Activated CD8-positive, alpha-beta memory T cell treated with anti-CD3 and anti-CD28 coated beads for 36 hours (primary cell): ENCODE results near the gene NANOGP8. TPM values are rescaled to one million over a fixed set of nuclear protein-coding genes. Genes with fewer than 3 reads are reported as not detected.
"Not testable (repeated sequence)": the region's sequence is repeated elsewhere in the genome, so short reads cannot be mapped to it uniquely, and the experiment has no call there.

Experiments used
- CTCF ChIA-PET: fragments of 350-600 bp; sonication (Branson Sonifier 250); formaldehyde crosslinking; loops from one replicate; lab custom pipeline; 2021; ENCODE audit warnings: antibody characterized with exemption; lab: Charles Lee
- POLR2A ChIA-PET: fragments of 350-600 bp; sonication (Branson Sonifier 250); formaldehyde crosslinking; loops from one replicate; lab custom pipeline; 2021; ENCODE audit warnings: antibody characterized with exemption; lab: Charles Lee
- total RNA-seq, 2 experiments: library from RNA; stranded (reverse); gene quantifications; one replicate each; pipeline ENCODE4 v1.2.3, GENCODE V29; 2021

NANOGP8 gene, protein sequence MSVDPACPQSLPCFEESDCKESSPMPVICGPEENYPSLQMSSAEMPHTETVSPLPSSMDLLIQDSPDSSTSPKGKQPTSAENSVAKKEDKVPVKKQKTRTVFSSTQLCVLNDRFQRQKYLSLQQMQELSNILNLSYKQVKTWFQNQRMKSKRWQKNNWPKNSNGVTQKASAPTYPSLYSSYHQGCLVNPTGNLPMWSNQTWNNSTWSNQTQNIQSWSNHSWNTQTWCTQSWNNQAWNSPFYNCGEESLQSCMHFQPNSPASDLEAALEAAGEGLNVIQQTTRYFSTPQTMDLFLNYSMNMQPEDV
- not detected for total RNA-seq

DNA sequence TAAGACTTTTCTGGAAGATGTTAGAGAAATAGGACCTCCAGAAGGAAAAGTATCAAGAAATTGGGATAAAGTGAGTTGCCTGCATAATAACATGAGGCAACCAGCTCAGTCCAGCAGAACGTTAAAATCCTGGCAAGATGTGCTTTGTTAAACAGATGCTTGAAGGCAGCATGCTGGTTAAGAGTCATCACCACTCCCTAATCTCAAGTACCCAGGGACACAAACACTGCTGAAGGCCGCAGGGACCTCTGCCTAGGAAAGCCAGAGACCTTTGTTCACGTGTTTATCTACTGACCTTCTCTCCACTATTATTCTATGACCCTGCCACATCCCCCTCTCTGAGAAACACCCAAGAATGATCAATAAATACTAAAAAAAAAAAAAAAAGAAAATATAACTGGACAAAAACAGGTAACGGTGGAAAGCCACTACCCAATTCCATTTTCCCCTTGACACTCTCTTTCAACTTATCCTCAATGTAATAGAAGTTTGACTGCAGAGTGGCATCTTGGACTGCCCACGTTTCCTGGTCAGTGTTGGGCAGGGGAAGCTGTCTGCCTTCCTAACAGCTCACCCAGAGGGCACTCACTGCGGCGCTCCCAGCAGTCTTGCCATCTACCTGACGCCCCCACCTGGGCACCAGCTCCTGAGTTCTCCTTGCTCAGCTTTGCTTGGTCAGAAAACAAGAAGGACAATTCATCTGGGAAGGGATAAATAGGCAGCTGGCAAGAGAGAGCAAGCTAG is at the start of gene NANOGP8:
Gene NANOGP8 (minus strand): TSS at position 120 of the 744 bp plus-strand sequence. CDS start 185 bp downstream, outside the sequence.
- CTCF ChIA-PET, POLR2A ChIA-PET: not testable (repeated sequence)

DNA sequence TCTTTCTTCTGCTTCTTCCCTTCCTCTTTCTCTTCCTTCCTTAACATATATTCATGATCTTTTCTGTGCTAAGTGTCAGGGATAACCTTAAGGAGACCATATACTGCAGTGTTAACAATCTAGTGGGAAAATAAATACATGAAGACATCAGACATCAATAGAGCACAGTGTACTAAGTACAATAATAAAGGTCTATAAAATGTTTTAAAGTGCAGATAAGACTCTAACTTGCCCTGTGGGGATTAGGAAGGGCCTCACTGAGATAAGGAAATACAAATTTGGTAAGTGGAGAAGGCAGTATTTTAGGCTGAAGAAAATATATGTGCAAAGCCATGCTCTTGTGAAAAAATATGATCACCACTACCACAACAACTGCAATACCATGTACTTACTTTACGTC is 49.2 kb upstream of the NANOGP8 start:
- CTCF ChIA-PET, result no interaction called here
- POLR2A ChIA-PET, result no interaction called here

DNA sequence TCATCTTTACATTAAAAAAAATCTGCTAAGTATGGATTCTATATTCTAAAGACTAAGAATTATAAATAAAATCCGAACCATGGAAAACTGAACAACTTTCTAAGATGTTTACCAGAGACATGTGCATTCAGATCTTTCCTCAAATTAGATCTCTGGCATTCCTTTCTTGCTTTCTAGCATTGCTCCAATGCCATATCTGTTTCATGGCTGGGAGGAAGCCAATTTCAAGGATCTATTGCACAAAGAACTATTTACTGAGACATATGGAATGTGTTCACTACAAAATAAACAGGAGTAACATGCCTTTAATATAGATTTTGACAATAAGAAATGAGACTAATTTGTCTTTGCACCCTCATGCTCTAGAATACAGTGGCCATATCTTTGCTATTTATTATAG is 45.1 kb upstream of the NANOGP8 start:
- ChIA-PET CTCF (no interaction called here), POLR2A (no interaction called here)

DNA sequence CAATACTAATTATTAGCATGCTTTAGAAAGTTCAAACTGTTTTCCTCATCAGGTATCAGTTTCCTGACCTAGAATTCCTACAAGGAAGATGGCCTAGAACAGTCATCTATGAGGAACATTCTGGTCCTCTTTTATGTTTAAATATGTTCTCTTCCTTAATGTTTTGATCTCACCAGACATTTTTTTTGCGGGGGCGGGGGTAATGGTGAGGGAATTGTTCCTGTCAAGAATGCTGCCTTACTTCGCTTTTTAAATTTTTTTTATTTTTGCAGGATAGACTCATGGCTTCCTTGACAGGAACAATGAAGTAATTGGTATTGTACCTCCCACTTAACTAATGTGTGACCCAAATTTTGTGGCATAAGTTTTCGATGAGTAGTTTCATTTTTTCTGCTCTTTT is 44.3 kb upstream of the NANOGP8 start:
- ChIA-PET CTCF (no interaction called here), POLR2A (no interaction called here)

DNA sequence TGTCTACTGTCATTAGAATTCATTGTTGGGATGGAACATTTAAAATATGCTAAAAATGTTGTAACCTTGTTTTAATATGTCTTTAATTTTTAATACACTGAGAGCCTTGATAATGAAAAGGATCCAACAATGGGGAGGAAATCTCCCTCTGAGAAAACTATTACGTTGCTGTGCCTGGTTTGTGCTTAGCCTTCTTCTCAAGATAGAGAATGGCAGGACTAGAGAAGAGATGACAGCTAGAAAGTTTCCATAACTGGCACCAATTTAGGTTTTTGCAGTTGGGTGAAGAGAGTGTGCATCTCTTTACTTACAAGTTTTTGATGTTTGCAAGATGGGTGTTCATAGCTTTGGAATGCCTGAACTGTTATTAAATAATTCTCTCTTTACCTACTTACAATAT is 42.6 kb upstream of the NANOGP8 start:
- ChIA-PET CTCF (no interaction called here), POLR2A (no interaction called here)

DNA sequence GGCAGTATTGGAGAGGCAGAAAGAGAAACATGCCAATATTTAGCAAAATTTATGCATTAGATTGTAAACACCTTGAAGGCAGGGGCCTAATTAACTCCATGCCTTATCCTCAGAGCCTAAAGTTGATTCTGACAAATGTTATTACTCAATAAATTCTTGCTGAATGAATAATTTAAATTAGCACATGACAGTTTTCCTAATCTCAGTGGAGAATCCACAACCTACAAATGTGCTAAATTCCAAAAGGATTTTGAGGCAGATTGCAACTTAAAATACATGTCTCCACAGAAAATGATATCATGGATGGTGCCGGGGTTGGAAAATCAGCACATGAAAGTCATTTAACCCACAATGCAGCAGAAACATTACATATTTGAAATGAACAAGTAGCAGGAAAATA is 41.1 kb upstream of the NANOGP8 start:
- CTCF ChIA-PET, result interaction anchor here (0.5 kb wide), 1 partner anchor 447 kb away, joined by 3 read pairs; no protein-coding TSS in a partner anchor
- POLR2A ChIA-PET, result no interaction called here

DNA sequence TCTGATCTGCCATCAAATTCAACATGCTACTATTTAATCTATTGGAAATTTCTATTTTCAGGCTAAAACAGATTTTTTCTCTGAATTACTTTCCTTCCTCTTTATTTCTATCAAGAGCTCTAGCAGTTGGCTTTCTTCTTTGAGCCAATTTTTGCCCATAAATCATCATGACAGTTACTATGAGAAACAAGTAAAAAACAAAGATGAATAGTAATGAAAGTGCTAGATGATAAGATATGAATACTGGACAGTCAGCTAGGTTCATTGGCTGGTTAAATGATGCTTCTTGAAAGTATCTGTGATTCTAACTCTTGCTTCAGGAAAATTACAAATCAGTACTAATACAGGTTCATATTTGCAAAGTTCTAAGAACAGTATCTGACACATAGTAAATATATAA is 38.6 kb upstream of the NANOGP8 start:
- CTCF ChIA-PET, result no interaction called here
- POLR2A ChIA-PET, result no interaction called here

DNA sequence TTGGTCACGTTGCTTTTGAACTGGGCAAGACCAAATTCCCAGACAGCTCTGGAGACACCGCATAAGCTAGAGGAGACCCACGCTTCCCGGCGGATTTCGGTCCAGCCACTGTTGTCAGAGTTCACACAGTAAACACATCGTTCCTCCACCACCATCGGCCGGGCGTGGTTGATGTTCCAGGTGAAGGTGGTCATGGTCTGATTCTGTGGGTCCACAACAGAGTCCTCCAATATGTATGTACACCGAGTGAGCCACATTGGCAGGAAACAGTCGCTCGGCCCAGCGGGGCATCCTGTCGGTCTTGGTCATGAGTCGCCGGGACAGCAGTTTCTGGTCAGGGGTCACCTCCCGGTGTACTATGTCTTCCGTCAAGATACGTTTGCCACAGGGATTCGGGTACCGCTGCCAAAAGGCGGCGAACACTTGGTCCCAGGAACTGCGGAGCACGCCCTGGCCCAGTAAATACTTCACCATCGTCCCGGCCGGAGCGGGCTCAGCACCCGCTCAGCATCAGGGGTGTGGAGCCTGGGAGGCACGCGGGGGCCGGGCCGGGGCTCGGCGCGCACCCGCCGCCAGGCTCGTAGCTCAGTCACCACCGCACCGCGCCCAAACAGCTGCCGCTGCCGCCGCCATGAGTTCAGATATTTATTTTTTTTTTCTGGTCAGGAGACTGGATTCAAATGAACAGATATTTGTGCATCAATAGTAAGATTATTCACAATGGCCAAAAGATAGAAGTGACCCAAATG is 36.7 kb upstream of the NANOGP8 start:
- ChIA-PET POLR2A (no interaction called here), CTCF (interaction anchor here (0.6 kb wide), 1 partner anchor 243 kb away, joined by 4 read pairs; no protein-coding TSS in a partner anchor)

DNA sequence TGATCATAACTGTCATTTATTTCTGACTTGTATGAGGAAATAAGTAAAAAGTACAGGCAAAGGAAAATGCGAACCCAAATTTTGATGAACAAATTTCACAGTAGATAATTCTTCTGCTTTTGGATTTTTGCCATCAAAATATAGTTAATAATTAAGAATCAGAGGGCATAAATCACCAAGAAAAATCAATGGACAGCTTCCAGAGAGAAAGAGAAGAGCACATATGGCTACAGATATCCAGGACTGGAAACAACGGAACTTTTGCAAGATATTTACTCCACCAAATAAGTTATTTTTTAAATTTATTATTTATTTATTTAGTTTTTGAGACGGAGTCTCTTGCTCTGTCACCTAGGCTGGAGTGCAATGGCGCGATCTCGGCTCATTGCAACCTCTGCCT is 35.1 kb upstream of the NANOGP8 start:
- CTCF ChIA-PET, result no interaction called here
- POLR2A ChIA-PET, result no interaction called here

DNA sequence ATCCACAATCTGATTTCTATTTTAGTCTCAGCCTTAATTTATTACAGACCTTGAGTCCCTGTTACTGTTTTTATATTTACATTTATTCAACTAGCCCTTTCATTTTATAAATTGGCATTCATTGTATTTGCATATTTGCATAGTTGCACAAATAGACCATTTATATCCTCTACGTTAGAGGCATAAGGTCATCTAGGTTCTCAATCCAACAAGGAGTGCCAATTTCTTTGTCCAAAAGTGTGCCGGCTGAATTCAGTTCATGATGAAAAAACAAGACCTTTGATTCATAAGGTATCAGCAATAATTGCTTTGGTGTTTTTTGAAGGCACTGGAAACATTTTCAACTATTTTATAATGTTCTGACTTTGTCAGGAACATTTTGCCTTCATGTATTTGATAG is 33.9 kb upstream of the NANOGP8 start:
- ChIA-PET CTCF (no interaction called here), POLR2A (no interaction called here)

DNA sequence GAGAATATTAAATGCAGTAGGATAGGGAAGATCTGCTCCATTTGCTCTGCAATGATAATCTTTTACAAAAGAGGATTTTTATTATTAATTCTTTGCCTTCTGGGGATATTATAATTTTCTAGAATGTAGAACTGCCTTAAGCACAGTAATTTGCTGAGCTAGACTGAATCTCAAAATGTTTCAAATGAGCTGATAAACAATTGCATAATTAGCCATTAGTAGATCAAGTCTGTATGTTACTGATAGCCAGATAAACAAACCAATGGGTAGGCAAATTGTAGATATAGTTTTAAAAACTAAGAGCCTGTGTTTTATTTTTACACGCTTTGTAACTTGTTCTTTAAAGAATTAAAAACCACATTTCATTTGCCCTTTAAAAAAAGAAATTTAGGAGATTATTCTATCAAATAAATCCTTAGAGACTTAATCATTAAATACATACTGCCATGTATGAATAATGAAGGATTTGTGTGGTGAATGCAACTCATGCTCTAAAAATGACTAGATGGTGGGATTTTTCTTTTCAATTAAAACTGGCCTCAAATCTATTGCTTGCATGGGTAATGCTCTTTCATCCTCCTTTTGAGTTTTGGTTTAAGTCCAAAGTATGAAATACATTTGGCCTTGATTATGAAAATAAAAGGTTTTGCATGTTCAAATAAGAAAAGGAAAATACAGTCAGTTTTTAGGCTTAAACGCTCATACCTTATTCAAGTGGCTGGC is 32.6 kb upstream of the NANOGP8 start:
- POLR2A ChIA-PET, result no interaction called here

DNA sequence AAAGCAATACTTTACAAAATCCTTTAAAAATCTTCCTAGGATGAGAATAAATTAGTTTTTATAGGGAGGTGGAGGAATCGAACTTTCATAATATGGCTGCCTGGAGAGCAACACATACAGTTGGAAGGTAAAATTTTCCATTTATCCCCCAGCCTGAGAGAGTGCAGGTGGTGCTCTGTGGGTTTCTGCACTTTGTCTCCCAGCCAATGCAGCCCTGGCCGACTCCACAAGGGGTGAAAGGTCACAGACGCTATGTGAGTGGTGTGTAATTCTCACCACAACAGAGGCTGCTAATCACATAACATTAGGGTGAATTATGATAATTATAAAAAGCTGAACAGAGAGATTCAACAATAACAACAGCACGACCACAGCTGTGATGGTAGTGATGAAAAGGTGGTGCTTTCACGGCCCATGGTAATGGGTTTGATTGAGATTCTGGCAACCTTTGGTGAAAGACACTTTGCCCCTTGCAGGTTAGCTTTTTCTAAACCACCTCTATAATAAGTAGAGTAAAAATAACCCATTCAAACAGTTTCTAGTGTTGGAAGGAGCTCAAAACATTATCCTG is 30.1 kb upstream of the NANOGP8 start:
- POLR2A ChIA-PET, result no interaction called here
- CTCF ChIA-PET, result no interaction called here

More for the DNA sequence above, 32.6 kb upstream of the NANOGP8 start:
- CTCF ChIA-PET, result no interaction called here

DNA sequence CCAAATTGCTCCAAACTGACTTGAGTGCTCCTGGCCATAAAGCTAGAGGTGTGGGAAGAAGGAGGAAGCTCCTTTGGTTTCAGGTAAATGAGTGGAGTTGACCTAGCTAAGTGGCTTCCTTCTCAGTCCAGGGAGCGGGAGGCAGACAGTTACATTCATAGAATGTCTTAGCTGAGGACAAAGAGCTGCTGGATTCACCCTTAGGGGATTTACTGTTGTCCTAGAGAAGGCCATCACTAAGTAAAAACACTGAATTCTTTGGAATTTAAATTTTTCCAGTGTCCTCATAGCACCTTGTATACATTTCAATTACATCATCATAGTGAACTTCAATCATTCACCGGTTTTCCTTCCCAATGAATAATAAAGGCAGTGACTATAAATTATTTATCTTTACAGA is 27.3 kb upstream of the NANOGP8 start:
- ChIA-PET CTCF (no interaction called here), POLR2A (no interaction called here)

DNA sequence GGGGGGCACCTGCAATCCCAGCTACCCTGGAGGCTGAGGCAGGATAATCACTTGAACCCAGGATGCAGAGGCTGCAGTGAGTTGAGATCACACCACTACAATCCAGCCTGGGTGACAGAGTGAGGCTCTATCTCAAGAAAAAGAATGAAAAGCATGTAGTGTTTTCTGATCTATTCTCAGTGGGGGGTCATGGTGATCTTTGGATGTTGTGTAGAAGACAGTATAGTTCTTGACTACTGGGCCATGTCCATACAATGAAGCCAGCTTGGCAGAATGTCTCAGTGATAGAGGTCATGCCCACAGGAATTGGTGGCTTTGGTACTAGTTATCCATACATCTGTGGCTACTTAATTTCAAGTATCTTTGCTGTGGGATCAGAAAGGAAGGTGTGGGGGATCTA is 26.8 kb upstream of the NANOGP8 start:
- ChIA-PET CTCF (no interaction called here), POLR2A (no interaction called here)

DNA sequence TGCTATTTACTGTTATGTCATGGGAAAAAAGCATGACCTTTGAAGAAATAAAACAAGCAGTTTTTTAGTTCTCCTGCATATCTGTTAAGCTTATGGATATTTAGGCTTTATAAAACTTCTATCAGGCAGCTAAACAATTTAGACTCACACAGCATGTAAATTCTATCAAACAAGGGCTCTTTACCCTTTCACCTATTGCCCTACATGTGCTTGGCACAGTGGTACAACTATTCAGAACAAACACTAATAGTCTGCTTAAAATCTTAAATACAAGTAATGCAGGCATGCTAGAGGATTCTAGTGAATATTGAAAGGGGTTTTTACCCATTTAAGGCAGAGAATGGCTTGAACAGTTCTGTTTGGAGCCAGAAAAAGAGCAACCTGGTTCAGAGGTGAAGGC is 23.4 kb upstream of the NANOGP8 start:
- POLR2A ChIA-PET, result no interaction called here
- CTCF ChIA-PET, result no interaction called here

DNA sequence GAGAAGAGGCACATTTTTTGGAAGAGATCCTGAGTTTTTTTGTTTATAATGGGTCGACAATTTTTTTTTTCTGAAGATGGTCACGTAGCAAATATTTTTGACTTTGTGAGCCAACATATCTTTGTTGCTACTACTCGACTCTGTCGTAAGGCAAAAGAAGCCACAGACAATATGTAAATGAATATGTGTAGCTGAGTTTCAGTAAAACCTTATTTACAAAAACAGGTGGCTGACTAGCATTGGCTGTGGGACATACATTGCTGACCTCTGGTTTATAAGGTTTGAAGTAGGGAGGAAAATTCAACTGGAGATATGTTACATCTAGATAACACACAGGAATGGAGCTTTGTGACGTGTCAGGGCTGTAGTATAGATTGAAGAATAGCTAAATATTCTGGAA is 22.5 kb upstream of the NANOGP8 start:
- ChIA-PET POLR2A (no interaction called here), CTCF (no interaction called here)

DNA sequence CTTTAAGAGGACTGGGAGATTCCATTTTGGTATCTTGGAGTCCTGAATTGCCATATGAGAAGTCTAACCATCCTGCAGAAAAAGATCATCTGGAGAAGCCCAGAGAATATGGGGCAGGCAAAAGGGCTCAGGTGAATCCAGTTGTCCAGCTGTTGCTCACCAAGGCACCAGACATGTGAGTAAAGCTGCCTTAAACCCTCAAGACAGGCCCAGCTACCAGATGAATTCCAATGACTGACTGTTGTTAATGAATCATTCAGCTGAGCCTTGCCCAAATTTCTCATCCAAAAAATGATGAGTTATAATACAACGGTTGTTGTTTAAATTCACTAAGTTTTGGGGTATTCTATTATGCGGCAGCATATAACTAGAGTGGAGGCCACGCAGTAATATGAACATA is 22.0 kb upstream of the NANOGP8 start:
- CTCF ChIA-PET, result no interaction called here
- POLR2A ChIA-PET, result no interaction called here

DNA sequence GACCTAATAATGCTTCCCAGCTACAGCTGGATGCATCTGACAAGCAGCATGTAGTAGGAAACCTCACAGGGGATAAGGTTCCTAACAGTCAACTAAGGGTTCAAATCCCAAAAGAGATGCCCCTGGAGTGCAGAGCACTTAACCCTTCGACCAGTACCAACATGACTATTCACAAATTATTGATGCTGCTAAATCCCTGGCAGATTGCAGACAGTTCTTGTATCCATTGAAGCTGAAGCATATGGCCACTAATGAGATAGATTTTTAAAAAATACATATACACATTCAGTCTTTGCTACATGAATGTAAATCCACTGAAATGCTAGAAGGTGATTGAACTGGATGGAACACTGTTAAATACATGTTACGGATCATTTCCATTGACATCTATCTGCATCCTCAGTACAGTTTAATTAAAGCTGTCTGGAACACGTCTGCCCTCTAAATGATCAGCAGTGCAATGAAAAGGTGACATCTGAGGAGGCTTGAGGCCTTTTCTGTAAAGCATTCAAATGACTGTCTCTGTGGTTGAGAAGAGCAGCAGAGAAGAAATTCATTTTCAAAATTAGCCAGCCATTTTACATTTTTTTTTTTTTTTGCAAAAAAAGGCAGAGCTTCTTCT is 19.5 kb upstream of the NANOGP8 start:
- ChIA-PET POLR2A (interaction anchor here (0.6 kb wide), 1 partner anchor 11 kb away, joined by 4 read pairs; no protein-coding TSS in a partner anchor), CTCF (no interaction called here)

DNA sequence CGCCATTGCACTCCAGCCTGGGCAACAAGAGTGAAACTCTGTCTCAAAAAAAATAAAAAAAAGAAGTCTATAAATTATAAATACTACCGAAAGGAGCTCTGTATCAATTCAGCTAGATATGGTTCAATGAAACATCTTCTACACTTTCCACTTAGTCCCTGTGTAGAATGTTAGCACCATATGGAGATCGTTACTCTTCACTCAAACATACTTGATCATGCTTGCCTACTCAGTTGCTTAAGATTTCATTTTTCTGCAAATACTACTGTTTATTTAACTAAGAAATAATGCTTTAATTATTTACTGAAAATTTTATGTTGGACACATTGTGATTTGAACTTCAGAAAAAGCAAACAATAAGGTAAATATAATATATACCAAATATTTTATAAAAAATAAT is 17.1 kb upstream of the NANOGP8 start:
- POLR2A ChIA-PET, result no interaction called here
- CTCF ChIA-PET, result no interaction called here
